Stromal cell of bone marrow (primary cell): ENCODE data around the gene AP1S1.
"Not testable (repeated sequence)": the region's sequence is repeated elsewhere in the genome, so short reads cannot be mapped to it uniquely, and the experiment has no call there.

Experiments used
- DNase-seq: peaks from one replicate; pipeline ENCODE4 v3.0.0-alpha.2; 2012; ENCODE audit warnings: low read depth

Gene AP1S1

GRCh38 chr7:101201695-101202602 is 47.7 kb downstream of the AP1S1 start:
- no peak for DNase-seq

- DNase-seq: no peak
Observed at GRCh38 chr7:101202603-101202918, 48.3 kb downstream of the AP1S1 start.

- DNase-seq: not testable (repeated sequence)
Observed at GRCh38 chr7:101203740-101204738, 49.8 kb downstream of the AP1S1 start.

- no peak for DNase-seq
Observed at GRCh38 chr7:101205901-101206664, 51.8 kb downstream of the AP1S1 start.

GRCh38 chr7:101206665-101207042 is 52.4 kb downstream of the AP1S1 start:
- no peak for DNase-seq

- no peak for DNase-seq
Observed at GRCh38 chr7:101207459-101207858, 53.2 kb downstream of the AP1S1 start.

GRCh38 chr7:101208794-101209193 is 54.5 kb downstream of the AP1S1 start:
- DNase-seq: no peak

GRCh38 chr7:101210143-101210542 is 55.9 kb downstream of the AP1S1 start:
- DNase-seq: no peak
